Activated CD8-positive, alpha-beta memory T cell treated with anti-CD3 and anti-CD28 coated beads, Interleukin-2, amount 50 U/mL, for 1 hour (primary cell): ENCODE measurements around the gene TGFB1.
"Not testable (repeated sequence)": the region's sequence is repeated elsewhere in the genome, so short reads cannot be mapped to it uniquely, and the experiment has no call there.

ENCODE experiments used
- DNase-seq: peaks from one replicate; pipeline ENCODE4 v3.0.0-alpha.2; 2020; ENCODE audit errors: extremely low read depth

The TGFB1 gene

GRCh38 chr19:41300555-41300954 lies 53.2 kb downstream of the TGFB1 start:
- DNase-seq = no peak

GRCh38 chr19:41299755-41300089 lies 54.0 kb downstream of the TGFB1 start:
- DNase-seq = no peak

- DNase-seq = no peak
These were observed 54.5 kb downstream of the TGFB1 start for GRCh38 chr19:41299046-41299754.

- DNase-seq = peak; percentile 52
These were observed 55.3 kb downstream of the TGFB1 start for GRCh38 chr19:41298348-41298964.

GRCh38 chr19:41297628-41298347 lies 55.9 kb downstream of the TGFB1 start:
- DNase-seq = no peak

GRCh38 chr19:41296433-41296871 lies 57.3 kb downstream of the TGFB1 start:
- no peak for DNase-seq

GRCh38 chr19:41295499-41295898 lies 58.2 kb downstream of the TGFB1 start:
- no peak for DNase-seq

GRCh38 chr19:41294393-41294792 lies 59.3 kb downstream of the TGFB1 start:
- DNase-seq = no peak

- DNase-seq = not testable (repeated sequence)
These were observed 63.9 kb downstream of the TGFB1 start for GRCh38 chr19:41289814-41290213.

GRCh38 chr19:41288673-41289530 lies 64.8 kb downstream of the TGFB1 start:
- no peak for DNase-seq
